COLO668 (cell line): Measurements from ENCODE around the gene SLAMF7.
"Not testable (repeated sequence)": the region's sequence is repeated elsewhere in the genome, so short reads cannot be mapped to it uniquely, and the experiment has no call there.

ENCODE experiments used
- DNase-seq: peaks from one replicate; lab custom pipeline; 2025; ENCODE audit not compliant: unreplicated experiment; lab: John Stamatoyannopoulos, UW

The SLAMF7 gene

GRCh38 chr1:160773093-160773492 lies 34.0 kb downstream of the SLAMF7 start:
- DNase-seq = no peak

GRCh38 chr1:160774886-160775719 lies 36.1 kb downstream of the SLAMF7 start:
- DNase-seq = no peak

DNA sequence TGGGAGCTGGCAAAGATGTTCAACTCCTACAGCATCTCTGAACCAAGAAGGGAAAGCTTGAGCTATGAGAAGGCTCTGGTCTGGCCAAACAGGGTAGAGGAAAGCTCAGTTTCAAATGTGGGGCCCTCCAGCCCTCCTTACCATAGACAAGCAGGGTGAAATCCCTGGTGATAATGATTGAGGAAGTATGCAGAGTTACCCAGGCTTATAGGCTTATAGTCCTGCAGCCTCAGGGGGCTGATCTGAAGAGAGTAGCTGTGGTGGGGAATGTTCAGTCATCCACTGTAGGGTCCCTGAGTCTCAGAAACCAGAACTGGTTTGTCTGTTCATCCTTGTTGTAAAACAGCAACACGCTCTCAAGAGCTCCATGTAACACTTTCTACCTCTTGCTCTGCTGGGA lies 37.1 kb downstream of the SLAMF7 start:
- no peak for DNase-seq

DNA sequence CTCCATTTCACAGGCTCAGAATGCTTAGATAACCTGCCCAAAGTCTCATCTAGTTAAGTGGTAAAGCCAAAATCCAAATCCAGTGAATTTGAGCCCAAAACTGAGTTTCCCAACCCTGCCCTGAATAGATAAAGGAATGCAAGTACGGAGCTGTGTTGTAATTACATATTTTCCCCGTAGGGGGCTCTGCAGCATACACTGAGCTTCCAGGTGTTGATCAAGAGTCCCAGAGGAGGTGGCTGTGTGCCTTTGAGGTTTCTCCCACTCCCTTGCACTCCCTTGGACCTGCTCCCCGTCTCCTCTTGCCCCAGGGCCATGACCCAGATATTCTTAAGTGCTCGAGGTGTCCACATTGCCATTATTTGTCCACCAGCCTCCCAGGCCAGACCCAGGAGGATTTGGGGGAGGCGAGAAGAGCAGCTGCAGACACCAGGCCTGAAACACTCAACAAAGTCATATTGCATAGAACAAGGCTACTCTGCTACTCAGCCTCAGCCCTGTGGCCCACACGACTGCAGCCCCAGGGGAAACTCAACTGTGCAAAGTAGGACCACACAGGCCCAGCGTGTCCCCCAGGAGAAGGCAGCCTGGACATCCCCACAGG lies 38.5 kb downstream of the SLAMF7 start:
- no peak for DNase-seq

- DNase-seq = no peak
These were observed 39.9 kb downstream of the SLAMF7 start for GRCh38 chr1:160778976-160779375.

GRCh38 chr1:160779626-160780397 lies 40.8 kb downstream of the SLAMF7 start:
- peak; percentile 18 for DNase-seq

DNA sequence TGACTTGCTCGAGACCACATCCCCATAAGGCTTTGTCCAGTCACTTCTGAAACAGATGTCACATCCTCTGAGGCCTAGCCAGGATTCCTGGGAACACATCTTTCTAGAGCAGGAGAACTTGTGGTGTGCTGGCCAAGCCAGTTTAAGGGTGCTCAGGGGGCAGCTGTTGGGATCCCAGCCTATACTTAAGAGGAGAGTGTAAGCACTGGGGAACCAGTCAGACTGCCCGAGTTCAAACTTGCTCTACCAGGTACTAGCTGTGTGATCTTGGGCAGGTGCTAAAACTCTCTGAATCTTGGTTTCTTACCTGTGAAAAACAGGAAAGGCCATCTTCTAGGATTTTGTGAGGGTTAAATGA lies 41.3 kb downstream of the SLAMF7 start:
- DNase-seq = no peak

DNA sequence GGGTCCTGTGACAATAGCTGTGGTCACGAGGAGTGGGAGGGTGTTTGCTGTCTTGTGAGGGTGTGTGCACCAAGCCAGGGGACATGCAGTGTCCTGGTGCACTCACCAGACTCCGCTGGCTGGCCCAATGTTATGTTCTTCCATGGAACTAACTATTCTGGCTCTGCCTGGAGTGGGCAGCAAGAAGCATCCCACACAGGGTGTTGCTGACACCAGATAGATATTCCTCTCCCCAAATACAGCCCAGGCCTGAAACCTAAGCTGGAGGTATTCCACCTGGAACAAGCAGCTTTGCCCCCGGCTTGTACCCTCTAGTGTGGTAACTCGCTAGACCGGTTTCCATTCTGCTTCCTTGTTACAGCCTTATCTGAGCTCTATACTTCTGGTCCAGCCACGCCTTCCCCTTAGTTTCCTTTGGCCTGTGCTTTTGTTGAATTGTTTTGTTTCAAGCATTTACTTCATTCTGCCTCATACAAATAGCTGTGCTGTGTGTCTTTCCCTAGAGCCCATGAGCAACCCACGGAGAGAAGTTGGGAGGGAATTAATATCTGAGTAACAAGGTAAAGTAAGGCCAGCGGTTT lies 42.2 kb downstream of the SLAMF7 start:
- no peak for DNase-seq

- no peak for DNase-seq
These were observed 43.1 kb downstream of the SLAMF7 start for GRCh38 chr1:160781914-160782689.

GRCh38 chr1:160782988-160783765 lies 44.1 kb downstream of the SLAMF7 start:
- DNase-seq = not testable (repeated sequence)

DNA sequence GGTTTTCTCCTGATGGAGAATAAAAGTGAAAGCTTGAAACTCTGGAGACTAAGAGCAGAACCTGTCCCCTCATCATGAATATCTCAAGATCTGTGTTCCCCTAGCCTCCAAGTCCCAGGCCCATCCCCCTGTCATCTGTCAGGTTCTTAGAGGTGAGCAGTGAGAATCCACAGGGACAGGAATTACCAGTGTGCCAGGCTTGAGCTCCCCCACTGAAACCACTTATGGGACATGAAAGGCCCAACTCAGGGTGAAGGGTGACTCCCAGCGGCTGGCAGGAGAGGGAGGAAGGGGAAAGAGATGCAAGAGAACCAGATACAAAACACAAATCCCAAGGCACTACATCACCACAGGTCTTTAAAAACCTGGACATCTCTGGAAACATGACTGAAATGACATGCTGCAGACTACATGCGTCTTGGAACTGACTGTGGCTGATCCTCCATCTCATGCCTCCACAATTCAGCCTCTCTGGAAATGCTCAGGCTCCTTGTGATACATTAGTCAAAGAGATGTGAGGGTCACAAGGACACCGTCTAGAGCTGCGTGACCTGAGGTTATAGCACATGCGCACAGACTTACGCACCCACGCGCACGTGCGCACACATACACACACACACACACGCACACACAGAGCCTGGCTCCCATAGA lies 50.1 kb downstream of the SLAMF7 start:
- no peak for DNase-seq

GRCh38 chr1:160789702-160790611 lies 50.9 kb downstream of the SLAMF7 start:
- no peak for DNase-seq

DNA sequence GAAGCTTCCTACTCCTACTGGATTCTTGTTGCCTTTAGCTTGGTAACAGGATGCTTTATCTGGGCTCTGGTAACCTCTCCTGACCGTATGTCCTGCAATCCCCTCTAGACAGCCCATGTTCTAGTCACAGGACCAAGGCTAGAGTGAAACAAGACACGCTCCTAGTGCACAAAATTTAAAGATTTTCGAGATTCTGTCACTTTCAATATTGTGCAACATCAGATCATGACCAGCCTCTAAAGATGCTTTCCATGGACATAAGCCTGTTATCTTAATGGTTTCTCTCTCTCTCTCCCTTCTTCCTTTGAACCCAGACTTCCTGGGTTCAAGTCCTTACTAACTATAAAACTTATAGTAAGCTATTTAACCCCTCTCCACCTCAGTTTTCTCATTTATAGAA lies 55.3 kb downstream of the SLAMF7 start:
- DNase-seq = no peak

GRCh38 chr1:160795951-160796383 lies 56.9 kb downstream of the SLAMF7 start, which contains the start of gene LY9:
LY9 (plus strand) TSS chr1:160796174; CDS start chr1:160796188, 14 bp downstream.
- DNase-seq = no peak

GRCh38 chr1:160797271-160797709 lies 58.2 kb downstream of the SLAMF7 start:
- no peak for DNase-seq

DNA sequence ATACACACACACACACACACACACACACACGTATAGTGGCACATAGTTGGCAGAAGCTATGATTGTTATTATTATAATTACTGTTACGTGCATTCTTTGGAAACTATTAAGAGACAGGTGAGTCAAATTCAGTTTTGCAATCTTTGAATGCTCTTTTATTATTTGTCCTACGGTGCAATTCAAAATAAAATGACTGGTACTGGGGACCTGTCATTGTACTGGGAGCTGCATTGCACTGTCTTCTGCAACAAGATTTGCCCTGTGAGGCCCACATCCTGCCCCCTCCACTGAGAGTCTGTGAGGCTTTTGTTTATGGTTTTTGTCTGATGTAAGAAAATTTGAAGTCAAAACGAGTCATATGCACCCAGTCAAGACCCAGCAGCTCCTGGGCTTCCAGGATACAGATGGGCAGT lies 58.8 kb downstream of the SLAMF7 start:
- no peak for DNase-seq

GRCh38 chr1:160798439-160798838 lies 59.4 kb downstream of the SLAMF7 start:
- DNase-seq = no peak

GRCh38 chr1:160799641-160800040 lies 60.6 kb downstream of the SLAMF7 start:
- no peak for DNase-seq
